Gastroesophageal sphincter (tissue), 4 donors: Measurements from ENCODE around the gene XRCC5. TPM values are rescaled to one million over a fixed set of nuclear protein-coding genes. Genes with fewer than 3 reads are reported as not detected.

Experiments
- ATAC-seq: fragments of 150-250 bp; one replicate; pipeline ENCODE4 v1.9.1; 2016; ENCODE audit warnings: mild to moderate bottlenecking, moderate library complexity
- H3K27ac ChIP-seq, 4 donors: fragments of 200-600 bp; sonication (generic) in 3 of 4; 1 replicate in 3 of 4; 2 replicates in 1 of 4; pipeline ENCODE4 v1.5.1; 2016 to 2019
- H3K27me3 ChIP-seq: fragments of 200-600 bp; sonication (generic); one replicate; pipeline ENCODE4 v1.5.1; 2019
- H3K36me3 ChIP-seq, 2 donors: fragments of 200-600 bp; sonication (generic); one replicate each; pipeline ENCODE4 v1.5.1; 2019; ENCODE audit warnings: control low read depth in 1 of 2
- H3K4me1 ChIP-seq, 3 donors: fragments of 200-600 bp; sonication (generic); 1 replicate in 2 of 3; 2 replicates in 1 of 3; pipeline ENCODE4 v1.5.1; 2016 to 2019; ENCODE audit warnings: control low read depth in 2 of 3
- H3K4me3 ChIP-seq, 2 donors: fragments of 200-600 bp; sonication (generic); one replicate each; pipeline ENCODE4 v1.5.1; 2019; ENCODE audit warnings: mild to moderate bottlenecking in 1 of 2, moderate library complexity in 1 of 2
- H3K9me3 ChIP-seq, 3 donors: fragments of 200-600 bp; sonication (generic); one replicate each; pipeline ENCODE4 v1.5.1; 2017 to 2019; ENCODE audit warnings: control low read depth in 2 of 3
- CTCF ChIP-seq, 4 experiments: fragments of 200-600 bp in 2 of 4; fragments of 450-650 bp in 2 of 4; sonication (generic) in 1 of 4; IDR thresholded peaks; one replicate each; pipeline ENCODE4 v1.5.1; 2017 to 2019; ENCODE audit warnings: antibody characterized with exemption in 4 of 4, mild to moderate bottlenecking in 2 of 4, moderate library complexity in 2 of 4
- EP300 ChIP-seq: sonication (generic); formaldehyde crosslinking; IDR thresholded peaks from one replicate; pipeline ENCODE4 v1.6.1; 2017; ENCODE audit warnings: antibody characterized with exemption, mild to moderate bottlenecking
- POLR2A ChIP-seq, 2 donors: fragments of 450-650 bp; IDR thresholded peaks; one replicate each; pipeline ENCODE4 v1.6.1; 2017; ENCODE audit warnings: antibody characterized with exemption in 2 of 2, mild to moderate bottlenecking in 2 of 2, moderate library complexity in 1 of 2
- POLR2AphosphoS5 ChIP-seq: sonication (generic); formaldehyde crosslinking; IDR thresholded peaks from one replicate; pipeline ENCODE4 v1.6.1; 2017; ENCODE audit warnings: antibody characterized with exemption
- WGBS, 2 donors: methylation state at CpG; one replicate each; pipeline ENCODE4 v1.1.5; 2018; ENCODE audit warnings: low coverage in 1 of 2; 5-methylcytosine and 5-hydroxymethylcytosine counted together
- total RNA-seq, 4 donors: library from RNA; depleted of rRNA; stranded (reverse); fragments of >200 nt; gene quantifications; one replicate each; pipeline ENCODE4 v1.1.0, GENCODE V29; 2016

Gene XRCC5
- total RNA-seq, 4 donors from 2014 or later = 143 to 190 (median 187) TPM

- TF ChIP-seq CTCF (IDR thresholded peaks at IDR 0.05) (no peak), POLR2AphosphoS5 (no peak), EP300 (no peak)
- Histone ChIP-seq H3K27me3 (no peaks in the 10 kb centered on the region), H3K4me1 (no peaks in the 10 kb centered on the region), H3K9me3 (no peaks in the 10 kb centered on the region), H3K36me3 (peaks cover 0 to 83% of the 10 kb centered on the region in 2 donors), H3K4me3 (no peak overlapping the region), H3K27ac (no peak overlapping the region)
- no peak for ATAC-seq
- WGBS, 2 donors = 73 to 91% methylated on average over 1 of the region's 1 CpG
These were observed 50.5 kb downstream of the XRCC5 start for GRCh38 chr2:216159646-216160045.

GRCh38 chr2:216160786-216161185 lies 51.6 kb downstream of the XRCC5 start:
- no peak for ATAC-seq
- WGBS, 2 donors = 92 to 94% methylated on average over 3 to 4 of the region's 4 CpGs
- H3K36me3 ChIP-seq = peaks cover 0 to 81% of the 10 kb centered on the region in 2 donors
- H3K4me3 ChIP-seq = no peak overlapping the region
- no peaks in the 10 kb centered on the region for H3K4me1 ChIP-seq
- TF ChIP-seq POLR2A (IDR thresholded peaks at IDR 0.05) (no peak), CTCF (IDR thresholded peaks at IDR 0.05) (no peak), EP300 (no peak), POLR2AphosphoS5 (no peak)
- no peaks in the 10 kb centered on the region for H3K27me3 ChIP-seq
- H3K27ac ChIP-seq = no peak overlapping the region
- H3K9me3 ChIP-seq = no peaks in the 10 kb centered on the region

GRCh38 chr2:216161967-216162366 lies 52.8 kb downstream of the XRCC5 start:
- TF ChIP-seq POLR2A (IDR thresholded peaks at IDR 0.05) = no peak
- no peak for TF ChIP-seq EP300
- TF ChIP-seq CTCF (IDR thresholded peaks at IDR 0.05) = no peak
- TF ChIP-seq POLR2AphosphoS5 = no peak
- no peaks in the 10 kb centered on the region for H3K27me3 ChIP-seq
- WGBS, 2 donors = 95 to 96% methylated on average over 3 to 4 of the region's 4 CpGs
- H3K9me3 ChIP-seq = no peaks in the 10 kb centered on the region
- no peaks in the 10 kb centered on the region for H3K4me1 ChIP-seq
- H3K27ac ChIP-seq = no peak overlapping the region
- no peak for ATAC-seq
- peaks cover 0 to 81% of the 10 kb centered on the region in 2 donors for H3K36me3 ChIP-seq
- H3K4me3 ChIP-seq = no peak overlapping the region

DNA sequence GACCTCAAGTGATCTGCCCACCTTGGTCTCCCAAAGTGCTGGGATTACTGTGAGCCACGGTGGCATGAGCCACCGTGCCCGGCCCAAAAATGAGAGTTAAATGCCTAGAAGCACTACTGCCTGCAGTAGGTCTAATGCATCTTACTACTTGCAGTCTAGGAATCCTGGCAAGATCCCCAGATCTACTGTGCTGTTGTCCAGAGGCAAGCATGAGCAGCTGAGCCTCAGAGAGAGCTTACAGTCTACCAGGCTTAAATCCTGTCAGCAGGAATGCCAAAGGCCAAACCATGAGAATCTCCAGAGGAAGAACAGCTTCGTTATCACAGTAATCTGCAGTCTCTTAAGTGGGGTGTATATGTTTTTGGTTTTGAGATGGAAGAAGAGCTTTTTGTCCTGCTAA lies 54.4 kb downstream of the XRCC5 start:
- Histone ChIP-seq H3K36me3 (peaks cover 0 to 88% of the 10 kb centered on the region in 2 donors), H3K4me3 (no peak overlapping the region), H3K27ac (no peak overlapping the region), H3K9me3 (no peaks in the 10 kb centered on the region), H3K4me1 (no peaks in the 10 kb centered on the region), H3K27me3 (no peaks in the 10 kb centered on the region)
- TF ChIP-seq POLR2A (IDR thresholded peaks at IDR 0.05) (no peak), EP300 (no peak), CTCF (IDR thresholded peaks at IDR 0.05) (no peak), POLR2AphosphoS5 (no peak)
- ATAC-seq = no peak
- 60 to 94% methylated on average over 1 to 4 of the region's 4 CpGs for WGBS, 2 donors

DNA sequence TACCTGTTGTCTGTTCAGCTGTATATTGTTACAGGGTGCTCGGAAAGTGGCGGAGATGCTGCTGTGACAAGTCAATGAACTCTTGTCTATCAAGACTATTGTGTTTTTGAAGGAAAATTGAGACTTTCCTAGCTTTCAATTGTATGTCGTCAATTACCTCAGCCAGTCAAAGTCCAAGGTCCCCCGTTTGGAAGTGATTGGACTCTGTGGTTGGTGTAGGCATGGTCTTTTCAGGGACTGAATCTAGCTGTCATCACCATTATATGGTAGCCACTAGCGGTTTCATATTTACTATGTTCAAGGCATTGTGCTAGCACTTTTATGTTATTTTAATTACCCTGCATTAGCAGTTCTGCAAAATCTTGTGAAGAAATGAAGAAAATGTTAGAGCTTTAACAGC lies 54.9 kb downstream of the XRCC5 start:
- Histone ChIP-seq H3K9me3 (no peaks in the 10 kb centered on the region), H3K4me1 (no peaks in the 10 kb centered on the region), H3K27me3 (no peaks in the 10 kb centered on the region), H3K27ac (no peak overlapping the region), H3K36me3 (peaks cover 3 to 94% of the 10 kb centered on the region in 2 donors), H3K4me3 (no peak overlapping the region)
- no peak for ATAC-seq
- TF ChIP-seq POLR2AphosphoS5 (no peak), POLR2A (IDR thresholded peaks at IDR 0.05) (no peak), CTCF (IDR thresholded peaks at IDR 0.05) (no peak), EP300 (no peak)
- 89 to 93% methylated on average over 5 of the region's 5 CpGs for WGBS, 2 donors
